Glomerular visceral epithelial cell (primary cell): Measurements from ENCODE around the gene ARHGAP26.
A peak's percentile ranks its signal among the peaks of the same experiment; 100 is the strongest.

Source experiments
- DNase-seq: peaks from one replicate; pipeline ENCODE4 v3.0.0-alpha.2; 2016; ENCODE audit errors: extremely low spot score

ARHGAP26 gene

DNA sequence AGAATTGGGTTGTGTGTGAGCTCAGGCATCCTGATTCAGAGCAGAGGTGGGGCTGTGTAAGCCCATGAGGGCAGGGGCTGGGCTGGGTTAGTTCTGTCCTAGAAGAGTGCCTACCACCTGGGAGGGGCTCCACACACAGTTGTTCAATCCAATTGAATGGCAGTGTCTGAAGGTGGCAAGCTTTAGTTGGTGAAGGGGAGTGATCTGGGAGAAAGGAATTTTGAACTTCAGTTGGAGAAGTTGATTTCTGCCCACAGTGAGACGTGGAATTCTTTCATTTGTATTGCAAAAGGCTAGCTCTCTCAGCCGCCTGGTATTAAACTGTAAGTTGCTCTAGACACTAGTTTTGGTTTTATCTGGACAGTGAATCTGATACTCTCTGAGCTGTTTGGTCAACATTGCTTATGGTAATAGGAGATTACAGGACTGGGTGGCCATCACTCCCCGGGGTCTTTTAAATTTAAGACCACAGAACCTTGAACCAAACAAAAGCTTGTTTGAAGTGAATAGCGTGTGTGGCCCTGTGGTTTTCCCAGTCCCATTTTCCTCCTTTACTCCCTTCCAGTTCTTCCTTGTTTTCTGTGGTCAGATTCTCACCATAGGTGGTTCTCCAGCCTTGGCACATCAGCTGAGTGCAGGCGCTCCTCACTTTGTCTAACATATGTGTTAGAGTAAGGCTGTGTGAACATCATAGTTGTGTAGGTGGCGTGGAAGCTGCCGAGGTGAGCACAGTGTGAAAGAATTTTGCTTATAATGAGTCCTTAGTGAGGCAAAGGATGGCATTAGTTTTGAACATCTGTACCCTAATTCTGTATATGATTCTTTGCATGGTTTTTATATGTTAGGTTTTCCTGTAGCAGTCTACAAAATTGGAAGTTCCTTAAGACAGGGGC, 78.0 kb downstream of the ARHGAP26 start:
- DNase-seq: no peak

DNA sequence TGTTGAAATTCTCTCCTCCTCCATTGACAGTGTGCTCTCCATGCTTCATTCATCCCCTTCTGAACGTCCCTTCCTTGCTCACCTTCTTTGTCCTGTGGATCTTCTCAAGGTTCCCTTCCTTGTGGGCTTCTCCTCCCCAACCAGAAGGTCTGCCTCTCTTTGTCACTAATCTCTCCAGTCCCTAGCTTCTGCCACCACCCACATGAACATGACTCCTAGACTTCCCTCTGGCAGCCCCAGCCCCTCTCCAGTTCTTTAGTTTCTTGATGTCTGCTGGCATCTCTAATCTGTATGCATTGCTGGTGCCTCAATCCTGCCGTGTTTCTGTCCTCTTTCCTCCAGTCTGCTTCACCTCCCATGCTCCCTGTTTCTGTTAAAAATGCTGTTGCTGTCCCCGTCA, 79.3 kb downstream of the ARHGAP26 start:
- no peak for DNase-seq

DNA sequence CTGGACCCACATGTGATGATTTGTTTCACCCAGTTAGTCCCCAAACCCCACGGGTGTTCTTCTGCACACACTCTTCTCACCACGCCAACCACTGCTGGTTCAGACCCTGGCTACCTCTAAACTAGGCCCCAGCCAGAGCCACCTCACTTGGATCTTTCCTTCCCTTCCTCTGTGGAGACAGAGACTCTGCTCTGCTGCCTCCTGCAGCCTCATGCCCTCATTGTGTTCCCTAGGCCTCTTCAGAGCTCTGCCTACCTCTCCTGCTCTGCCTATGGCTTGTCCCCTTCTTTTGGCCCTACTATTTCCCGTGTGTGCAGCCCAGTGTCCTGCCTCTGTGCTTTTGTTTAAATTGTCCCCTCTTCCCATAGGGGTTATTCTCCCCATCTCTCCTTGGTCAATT, 79.7 kb downstream of the ARHGAP26 start:
- no peak for DNase-seq

DNA sequence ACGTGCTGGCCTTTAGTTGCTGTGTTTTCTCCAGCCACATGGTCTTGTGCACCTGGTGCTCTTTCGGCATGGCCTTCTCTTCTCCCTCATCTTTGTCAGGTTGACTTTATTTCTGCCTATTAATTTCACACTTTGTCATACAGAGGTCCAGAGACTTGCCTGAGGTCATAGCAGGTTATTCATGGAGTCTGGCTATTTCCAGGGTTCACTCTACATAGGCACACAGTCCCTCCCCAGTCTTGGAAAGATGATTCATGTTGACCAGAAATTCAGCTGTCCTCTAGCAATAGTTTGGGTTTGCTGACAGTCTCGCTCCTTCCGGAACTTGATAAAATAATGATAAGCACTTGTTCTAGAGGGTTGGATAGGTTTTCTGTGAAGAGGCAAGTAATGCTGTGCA, 81.6 kb downstream of the ARHGAP26 start:
- no peak for DNase-seq

DNA sequence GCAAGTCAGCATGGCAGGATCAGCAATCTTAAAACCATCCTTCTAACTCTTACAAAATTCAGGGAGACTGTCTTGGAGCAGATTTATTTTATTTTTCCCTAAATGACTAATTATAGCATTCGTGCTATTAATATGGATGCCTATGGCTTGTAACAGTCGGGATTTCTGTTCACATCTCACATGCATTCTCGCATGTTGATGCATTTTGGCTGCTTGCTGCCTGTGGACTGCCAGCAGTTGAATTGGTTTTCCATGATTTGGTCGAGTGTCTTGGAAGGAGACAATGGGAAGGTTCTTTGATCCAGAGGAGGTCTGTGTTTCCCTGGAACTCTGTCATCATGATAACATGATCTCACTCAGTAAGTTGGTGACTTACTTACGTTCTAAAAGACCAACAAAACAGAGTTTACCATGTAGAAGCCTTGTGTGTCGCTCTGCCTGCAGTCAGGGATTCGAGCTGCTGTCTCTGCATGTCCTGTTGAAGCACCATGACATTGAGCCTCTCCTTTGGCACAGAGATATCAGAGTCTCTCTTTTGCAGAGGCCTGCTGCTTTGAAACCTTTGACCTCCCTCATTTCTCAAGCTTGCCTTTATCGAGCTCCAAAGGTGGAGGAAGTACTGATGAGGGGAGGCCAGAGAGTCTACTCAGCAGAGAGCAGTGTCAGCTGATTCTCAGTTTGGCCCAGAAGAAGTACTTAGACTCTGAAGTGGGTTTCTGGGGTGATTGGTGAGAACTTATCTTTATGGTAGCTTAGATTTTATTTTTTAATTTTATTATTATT, 82.4 kb downstream of the ARHGAP26 start:
- no peak for DNase-seq

DNA sequence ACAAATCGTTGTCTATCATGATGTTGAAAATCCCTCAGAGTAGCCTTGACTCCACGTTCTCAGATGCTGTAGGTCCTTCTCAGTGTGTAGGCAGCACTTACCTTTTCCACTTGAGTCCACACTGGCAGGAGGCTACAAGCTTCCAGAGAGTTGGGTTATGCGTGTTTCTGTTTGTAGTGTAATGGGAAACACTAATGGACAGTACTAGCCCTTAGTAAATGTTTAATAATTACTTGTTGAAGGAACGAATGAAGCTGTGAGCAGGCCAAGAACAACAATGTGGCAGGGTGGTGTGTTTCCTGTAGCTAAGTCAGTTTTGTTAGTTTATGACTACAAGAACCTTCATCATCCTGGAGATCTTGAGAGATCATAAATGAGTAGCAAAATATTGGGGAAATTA, 83.5 kb downstream of the ARHGAP26 start:
- no peak for DNase-seq

DNA sequence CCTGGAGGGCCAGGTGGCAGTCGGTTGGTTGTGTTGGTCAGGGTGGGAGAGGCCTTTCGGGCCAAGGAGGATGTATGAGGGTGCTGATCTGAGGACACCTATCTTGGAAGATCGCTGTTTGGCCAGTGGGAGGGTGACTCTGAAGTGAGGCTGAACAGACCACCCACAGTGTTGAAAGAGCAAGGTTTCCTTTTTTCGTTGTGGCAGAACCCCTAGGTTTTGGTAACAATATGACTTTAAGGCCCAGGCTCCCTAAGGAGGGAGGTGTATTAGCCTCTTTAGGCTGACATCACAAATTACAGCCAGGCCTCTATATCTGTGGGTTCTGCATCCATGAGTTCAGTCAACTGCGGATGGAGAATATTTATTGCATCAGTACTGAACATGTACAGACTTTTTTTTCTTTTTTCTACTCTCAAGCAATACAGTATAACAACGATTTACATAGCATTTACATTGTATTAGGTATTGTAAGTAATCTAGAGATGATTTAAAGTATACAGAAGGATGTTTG, 86.1 kb downstream of the ARHGAP26 start:
- DNase-seq: no peak

DNA sequence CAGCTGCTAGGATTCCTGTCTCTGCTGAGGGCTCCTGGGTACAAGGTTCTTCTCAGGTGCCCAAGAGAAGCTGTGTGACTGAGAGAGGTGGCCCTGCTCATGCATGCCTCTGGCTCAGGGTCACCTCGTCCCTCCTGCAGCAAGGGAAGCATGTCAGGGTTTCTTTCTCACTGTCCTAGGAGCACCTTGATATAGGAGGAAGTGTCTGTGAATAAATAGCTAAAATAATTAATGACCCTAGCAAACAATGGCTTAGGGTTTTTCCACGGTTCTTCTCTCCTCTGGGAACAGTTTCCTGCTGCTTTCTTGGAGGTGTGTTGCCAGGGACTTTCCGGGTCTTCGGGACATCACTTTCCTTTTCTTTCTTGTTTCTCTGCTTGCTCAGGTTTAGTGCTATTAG, 87.2 kb downstream of the ARHGAP26 start:
- peak; percentile 47 for DNase-seq

DNA sequence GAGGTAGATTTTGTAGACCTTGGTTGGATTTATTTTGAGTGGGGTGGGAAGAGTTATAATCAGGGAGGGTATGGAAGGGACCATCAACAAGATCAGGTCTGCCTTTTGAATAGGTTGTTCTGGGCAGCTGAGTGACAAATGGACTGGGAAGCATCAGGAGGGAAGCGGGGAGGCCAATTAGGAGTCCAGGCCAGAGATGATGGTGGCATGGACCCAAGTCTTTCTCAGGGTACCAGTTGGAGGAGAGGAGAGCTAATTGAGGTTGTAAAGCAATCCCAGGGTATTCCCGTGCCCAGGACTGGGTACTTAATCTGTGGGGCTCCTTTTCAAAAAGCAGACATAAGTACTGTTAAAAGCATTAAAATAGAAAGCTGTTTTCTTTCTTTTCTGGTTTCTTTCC, 88.9 kb downstream of the ARHGAP26 start:
- DNase-seq: no peak

DNA sequence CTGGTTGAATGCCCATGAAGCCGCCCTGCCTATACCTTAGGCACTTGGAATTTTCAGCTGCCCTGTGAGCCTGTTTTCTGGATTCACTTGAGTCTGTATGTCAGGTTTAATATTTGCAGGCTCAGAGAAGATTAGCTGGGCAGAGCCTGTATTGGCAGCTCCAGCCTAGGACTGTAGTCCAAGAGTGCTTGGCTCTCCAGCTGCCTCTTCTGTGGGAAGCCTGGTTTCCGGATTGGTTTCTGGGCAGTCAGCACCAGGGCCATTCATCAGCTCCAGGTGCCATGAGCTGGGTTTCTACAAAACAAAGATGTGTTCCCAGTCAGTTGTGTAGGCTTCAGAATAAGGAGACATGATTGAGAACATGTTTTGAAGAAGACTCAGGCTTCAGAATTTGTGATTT, 90.1 kb downstream of the ARHGAP26 start:
- DNase-seq: no peak

DNA sequence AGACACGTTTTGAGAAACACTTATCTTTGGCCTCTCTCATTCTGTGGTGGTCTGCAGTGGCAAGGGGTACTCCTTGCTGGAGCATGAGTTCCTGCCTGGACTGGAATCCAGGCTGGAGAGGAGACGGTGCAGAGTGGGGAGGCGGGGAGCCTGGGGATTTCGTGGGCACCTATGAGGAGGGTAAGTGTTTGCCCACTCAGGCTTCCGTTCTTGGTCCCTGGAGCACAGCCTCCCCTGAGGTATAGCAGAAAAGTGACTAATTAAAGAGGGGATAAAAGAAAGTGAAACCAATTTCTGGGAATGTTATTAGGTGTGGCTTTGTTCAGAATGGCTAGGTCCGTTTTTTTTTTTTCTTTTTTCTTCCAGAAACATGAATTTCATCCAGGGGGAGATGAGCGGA, 90.8 kb downstream of the ARHGAP26 start:
- DNase-seq: no peak

DNA sequence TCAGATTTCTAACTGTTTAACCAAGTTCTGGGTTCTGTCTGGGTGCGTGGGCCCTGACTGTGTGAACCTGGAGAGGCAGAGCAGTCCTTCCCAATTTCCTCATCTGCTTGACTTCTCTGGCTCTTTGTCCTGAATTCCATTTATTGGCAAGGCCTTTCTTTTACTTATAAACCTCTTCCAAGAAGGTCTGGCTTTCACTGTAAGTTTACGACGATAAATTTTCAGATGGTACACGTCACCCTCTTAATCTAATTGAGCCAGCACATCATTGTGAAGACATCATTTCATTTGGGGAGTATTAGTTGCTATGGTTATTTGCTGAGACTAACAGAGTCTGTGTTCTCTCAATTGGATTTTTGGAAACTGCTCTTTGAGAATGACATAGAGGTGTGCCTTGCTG, 92.4 kb downstream of the ARHGAP26 start:
- no peak for DNase-seq

DNA sequence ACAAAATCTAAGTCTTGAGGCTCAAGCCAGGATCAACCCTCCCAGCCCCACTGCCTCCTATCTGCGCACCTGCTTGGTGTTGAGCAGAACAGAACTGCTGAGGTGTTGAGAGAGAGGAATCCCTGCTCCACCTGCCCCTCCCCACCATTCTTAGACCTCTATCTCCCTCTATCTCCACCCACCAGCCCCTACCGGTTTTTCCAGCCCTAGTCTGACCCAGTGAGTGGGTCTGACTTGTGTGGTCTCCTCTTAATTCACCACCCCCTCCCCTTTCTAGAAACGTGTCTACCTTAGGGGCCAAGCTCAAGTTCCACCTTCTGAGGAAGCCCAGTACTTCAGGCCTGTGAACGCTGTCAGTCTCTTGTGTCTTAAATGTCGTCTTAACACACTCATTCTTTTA, 93.7 kb downstream of the ARHGAP26 start:
- DNase-seq: no peak

DNA sequence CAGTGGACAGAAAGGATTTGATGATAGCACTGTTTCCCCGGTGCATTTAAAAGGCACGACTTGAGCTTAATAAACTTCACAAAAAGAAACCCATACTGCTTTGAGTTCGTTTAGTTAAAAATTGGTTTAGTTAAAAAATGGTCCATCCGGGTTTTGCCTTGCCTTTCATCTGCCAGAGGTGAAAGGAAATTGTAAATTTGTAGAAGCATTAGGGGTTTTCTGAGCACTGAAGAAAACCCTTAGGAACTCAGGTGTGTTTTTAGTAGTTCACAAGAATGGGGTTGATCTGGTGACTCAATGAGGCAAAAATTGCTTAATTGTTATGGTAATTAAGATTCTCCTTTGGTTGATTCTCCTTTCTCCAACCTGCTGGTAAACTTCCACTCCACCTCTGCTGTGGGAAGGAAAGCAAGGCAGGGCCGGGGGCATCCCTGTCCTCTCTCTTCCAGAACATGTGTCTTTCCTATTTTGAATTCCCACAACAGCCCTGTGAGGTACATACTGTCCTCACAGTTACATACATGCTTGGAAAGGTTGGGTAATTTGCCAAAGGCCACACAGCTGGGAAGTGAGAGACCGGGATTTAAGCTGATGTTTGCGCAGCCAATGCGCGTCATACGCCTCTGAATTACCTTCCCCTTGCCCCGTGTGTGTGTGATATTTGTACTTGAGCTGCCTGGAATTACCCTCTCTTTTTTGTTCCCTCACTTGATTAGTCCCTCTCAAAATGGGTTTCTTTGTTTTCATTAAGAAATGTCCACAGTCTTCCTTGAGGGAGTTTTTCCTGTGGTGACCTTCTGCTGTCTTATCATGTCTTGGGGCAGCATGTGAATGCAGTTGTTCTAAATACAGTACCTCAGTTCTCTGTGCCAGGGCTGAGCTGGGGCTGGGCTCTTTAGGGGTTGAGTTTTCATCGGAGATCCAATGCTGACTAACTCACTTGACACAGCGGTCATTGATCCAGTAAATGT, 94.4 kb downstream of the ARHGAP26 start:
- no peak for DNase-seq

DNA sequence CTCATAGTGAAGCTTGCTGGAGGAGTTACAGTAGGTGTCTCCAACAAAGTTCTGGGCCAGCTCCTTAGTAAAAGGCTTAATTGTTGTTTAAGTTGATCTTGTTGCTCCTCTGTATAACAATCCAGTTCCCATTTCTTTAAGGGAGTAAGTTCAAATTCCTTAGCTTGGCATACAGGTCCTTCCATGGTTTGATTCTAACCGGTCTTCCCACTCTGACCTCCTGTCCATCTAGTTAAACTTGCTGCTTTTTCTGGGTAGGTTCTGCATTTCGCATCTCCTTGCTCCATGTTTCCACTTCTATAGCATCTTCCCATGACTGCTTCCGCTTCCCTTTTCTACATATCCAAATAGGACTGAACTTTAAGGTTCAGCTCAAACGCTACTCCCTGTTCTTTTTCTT, 95.5 kb downstream of the ARHGAP26 start:
- no peak for DNase-seq

DNA sequence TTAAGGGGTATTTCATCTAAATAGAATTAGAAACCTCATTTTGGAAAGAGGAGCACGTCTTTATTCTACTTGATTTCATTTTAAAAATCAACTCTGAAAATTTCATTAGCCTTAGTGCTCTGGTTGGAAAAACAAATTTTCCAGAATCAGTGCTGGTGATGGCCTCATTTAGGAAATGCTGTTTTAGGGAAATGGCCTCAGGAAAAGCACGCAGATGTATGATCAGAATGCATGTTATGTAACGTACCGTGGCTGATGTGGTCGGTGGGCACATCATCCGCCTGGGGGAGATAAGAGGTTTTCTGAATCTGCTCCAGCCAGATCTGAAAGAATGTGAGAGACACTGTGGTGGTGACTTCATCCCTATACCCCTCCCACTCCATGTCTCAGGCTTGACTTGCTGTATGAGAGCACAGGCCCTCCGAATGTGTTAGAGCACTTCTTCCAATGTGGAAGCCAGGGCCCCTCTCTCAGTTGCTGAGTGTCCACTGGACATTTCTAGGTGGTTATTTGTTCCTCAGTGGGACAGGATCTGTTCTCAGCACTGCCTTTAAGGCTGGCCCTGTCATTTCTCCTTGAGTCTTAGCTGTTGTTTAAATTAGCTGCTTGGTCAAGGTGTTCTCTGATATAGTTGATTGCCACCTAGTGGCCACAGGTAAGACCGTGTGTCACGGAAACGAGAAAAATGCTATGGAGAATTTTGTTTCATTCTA, 96.5 kb downstream of the ARHGAP26 start:
- peak; percentile 72 for DNase-seq

DNA sequence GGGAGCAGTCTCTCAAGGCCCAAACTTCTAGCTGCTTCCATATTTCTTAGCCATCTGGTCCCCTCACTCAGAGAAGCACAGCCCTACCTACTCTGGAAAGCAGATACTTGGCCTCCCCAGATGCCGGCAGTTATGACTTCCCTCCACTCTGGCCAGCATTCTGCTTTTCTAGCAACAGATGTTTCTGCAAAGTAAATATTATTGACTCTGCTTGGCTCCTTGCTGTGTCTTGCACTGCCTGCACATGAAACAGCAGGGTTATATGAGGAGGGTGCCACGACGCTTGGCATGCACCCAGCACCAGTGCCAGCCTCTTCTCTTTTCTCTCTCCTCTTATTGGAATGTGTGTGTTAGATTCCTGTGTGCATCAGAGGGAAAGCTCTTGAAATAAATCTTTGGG, 99.7 kb downstream of the ARHGAP26 start:
- DNase-seq: no peak

DNA sequence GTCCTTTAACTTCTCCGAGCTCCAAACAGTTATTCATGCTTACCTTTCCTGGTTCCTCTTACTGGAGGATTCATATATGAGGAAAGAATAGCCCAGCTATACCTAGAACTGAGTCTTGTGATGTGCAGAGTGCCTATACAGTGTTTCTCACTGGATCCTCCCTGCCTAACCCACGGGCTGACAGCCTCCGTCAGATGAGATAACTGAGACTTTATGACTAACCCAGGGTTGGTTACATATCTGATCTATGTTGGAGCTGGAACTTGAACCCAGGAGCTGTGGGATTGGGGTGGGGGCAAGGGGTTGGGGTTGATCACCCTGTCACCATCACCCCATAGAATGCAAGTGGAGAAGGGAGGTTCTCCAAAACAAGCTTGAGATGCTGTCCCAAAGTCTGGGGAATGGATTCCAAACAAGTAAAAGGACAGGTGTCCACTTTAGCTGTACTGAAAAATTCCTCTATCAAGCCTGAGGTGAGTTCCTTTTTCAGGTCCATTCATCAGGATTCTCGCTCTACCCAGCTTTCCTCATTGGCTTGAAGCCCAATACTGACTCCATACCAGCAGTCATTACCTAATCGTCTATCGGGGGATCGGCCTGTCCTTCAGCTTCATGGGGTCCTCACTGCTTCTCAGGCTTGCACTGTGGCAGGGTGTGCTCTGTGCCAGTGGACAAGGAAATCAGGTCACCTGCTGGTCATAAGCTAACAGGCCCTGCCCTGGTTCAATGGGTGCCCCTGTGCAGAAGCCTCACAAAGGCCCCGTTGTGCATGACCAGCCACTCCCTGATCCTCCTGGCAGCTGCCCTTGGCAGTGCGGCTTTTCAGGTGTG, 100.6 kb downstream of the ARHGAP26 start:
- no peak for DNase-seq

DNA sequence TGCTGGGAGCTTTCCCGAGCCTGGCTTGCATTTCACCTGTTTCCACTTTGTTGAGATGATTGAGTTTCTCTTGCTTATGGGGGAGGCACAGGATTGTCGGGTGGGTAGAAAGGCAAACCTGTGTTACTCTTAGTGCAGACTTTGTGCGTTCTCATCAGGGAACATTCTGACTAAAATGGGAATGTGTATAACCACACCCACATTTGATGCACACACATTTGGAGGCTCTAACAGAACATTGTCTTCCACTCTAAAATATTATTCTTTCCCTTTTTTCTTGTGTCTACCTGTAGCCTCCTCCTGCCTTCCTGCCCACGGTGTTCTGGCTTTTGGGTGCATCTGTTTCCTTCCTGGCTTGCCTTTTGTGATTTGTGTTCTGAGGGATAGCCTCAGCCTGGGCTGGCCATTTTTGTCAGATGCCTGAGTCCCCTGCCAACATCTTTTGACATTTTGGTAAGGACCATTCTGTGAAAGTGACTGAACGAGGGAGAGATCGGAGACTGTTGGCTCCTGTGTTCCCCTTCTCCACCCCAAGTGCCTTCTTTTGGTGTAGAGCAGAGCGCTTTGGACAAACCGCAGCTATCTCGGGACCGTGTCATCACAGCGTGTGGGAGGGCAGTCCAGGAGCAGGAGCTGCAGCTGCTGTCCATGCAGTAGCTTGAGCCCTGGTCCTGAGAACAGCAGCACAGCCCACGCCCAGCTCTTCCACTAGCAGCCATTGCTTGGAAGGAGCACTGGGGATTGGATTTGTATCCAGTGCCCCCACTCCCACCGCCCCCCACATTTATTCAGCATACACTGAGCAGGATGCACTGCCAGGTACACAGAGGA, 101.4 kb downstream of the ARHGAP26 start:
- no peak for DNase-seq
